Right renal cortex interstitium (tissue), 3 donors: Measurements from ENCODE around the gene RNMT. TPM values are rescaled to one million over a fixed set of nuclear protein-coding genes. Genes with fewer than 3 reads are reported as not detected.
"Not testable (repeated sequence)": the region's sequence is repeated elsewhere in the genome, so short reads cannot be mapped to it uniquely, and the experiment has no call there.

ENCODE experiments used
- DNase-seq, 3 donors: peaks; one replicate each; pipeline ENCODE4 v3.0.0-alpha.2; 2013; ENCODE audit warnings: low read depth in 3 of 3, low spot score in 2 of 3
- polyA plus RNA-seq, 3 donors: library from polyadenylated mRNA; unstranded; fragments of 120-200 nt; gene quantifications; one replicate each; pipeline ENCODE4 v1.2.1, GENCODE V29; 2013; ENCODE audit not compliant: insufficient read length in 3 of 3

The RNMT gene
- 10 to 100 TPM; 53.4 to 59.4 (median 57.3) TPM for polyA plus RNA-seq

GRCh38 chr18:13726232-13726971 lies at the start of gene RNMT, which contains the start of gene FAM210A:
TSS of gene RNMT (plus strand) at chr18:13726673. CDS start at chr18:13731518, 4,845 bp downstream.
TSS of gene FAM210A (minus strand) at chr18:13726558. CDS start at chr18:13682077, 44,481 bp downstream.
- peak; percentile 91 to 93 (median 92) for DNase-seq

DNA sequence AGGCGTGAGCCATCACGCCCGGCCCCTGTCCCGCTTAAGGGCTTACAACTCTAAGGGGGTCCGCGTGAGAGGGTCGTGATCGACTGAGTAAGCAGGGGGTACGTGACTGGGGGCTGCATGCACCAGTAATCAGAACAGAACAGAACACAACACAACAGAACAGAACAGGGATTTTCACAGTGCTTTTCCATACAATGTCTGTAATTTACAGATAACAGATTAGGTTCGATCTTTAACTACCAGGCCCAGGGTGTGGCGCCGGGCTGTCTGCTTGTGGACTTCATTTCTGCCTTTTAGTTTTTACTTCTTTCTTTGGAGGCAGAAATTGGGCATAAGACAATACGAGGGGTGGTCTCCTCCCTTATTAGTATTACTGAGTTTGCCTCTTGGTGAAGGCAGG lies 49.1 kb upstream of the RNMT start:
- DNase-seq, result not testable (repeated sequence)

GRCh38 chr18:13680612-13681011 lies 45.9 kb upstream of the RNMT start:
- peak in 1 of 3 donors; percentile 17 for DNase-seq

GRCh38 chr18:13681701-13682100 lies 44.8 kb upstream of the RNMT start:
- DNase-seq, result no peak

DNA sequence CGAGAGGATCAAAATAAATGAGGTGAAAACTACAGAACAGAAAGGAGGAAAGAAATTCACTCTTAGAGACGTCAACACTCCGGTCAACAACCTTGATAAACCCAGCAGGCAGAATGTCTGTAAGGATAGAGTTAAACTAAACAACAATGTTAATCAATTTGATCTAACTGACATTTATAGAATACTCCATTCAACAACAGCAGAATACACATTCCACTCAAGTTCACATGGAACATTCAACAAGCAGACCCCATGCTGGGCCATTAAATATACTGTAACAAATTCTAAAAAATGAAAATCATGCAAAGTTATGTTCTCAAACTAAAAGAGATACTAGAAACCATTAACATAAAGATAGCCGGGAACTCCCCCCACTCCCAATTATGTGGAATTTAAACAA lies 41.9 kb upstream of the RNMT start:
- DNase-seq, result no peak

DNA sequence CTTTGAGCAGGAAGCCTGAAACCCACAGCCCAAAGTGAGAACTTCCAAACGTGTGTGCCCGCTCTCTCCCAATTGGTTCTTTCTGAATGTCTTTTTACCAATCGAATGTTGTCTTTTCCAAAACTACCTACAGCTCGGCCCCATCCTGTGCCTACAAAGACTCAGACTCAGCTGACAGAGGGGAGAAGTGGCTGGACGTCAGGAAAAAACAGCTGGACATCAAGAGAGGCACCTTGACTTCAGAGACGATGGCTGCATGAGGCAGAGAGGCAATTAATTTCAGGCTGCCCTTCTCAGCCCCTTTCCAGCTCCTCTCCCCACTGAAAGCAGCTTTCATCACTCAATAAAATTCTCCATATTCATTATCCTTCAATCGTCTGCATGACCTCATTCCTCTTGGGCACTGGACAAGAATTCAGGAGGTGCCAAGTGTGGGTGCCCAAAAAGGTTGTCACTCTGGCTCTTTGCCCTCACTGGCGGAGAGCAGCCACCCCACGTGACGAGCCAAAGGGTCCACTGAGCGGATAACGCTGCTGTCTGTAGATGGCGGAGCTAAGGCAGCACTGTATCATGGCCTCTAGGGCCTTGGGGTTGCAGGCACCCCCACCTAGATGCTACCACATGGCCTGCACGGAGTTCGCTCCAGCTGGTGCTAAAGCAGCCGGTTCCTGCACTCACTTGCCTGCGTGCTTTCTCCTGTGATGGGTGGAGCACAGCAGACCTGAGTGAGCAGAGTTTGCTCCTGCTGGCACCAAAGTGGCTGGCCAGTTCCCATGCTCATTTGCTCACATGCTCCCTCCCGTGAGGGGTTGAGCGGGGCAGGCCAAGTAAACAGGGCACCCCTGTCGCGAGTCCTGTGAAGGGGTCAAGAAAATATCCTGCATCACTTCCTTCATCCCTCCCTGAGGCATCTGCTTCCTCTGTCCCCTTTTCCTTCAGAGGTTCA lies 38.0 kb upstream of the RNMT start:
- no peak for DNase-seq

GRCh38 chr18:13690060-13690459 lies 36.4 kb upstream of the RNMT start:
- not testable (repeated sequence) for DNase-seq

DNA sequence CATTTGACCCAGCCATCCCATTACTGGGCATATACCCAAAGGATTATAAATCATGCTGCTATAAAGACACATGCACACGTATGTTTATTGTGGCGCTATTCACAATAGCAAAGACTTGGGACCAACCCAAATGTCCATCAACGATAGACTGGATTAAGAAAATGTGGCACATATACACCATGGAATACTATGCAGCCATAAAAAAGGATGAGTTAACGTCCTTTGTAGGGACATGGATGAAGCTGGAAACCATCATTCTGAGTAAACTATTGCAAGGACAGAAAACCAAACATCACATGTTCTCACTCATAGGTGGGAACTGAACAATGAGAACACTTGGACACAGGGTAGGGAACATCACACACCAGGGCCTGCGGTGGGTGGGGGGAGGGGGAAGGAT lies 31.1 kb upstream of the RNMT start:
- not testable (repeated sequence) for DNase-seq

- no peak for DNase-seq
Measured at GRCh38 chr18:13696961-13697360, 29.5 kb upstream of the RNMT start.

DNA sequence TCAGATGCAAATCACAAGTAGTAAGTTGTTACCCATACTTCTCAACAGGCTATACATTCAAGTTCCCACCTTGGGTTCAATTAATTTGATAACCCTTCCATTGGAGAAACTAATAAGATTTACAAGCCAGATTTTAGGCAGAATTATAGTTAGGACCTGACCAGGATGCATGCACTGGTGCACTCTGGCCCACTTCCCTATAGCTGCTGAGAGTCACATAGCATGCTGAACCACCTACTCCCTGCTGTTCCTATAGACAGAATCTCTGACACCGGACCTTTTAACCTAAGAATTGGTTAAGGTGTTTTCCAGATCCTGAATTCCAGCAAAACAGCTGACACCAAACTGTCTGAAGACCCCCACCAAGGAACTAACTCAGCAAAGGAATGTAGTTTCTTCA lies 26.3 kb upstream of the RNMT start:
- DNase-seq, result no peak

DNA sequence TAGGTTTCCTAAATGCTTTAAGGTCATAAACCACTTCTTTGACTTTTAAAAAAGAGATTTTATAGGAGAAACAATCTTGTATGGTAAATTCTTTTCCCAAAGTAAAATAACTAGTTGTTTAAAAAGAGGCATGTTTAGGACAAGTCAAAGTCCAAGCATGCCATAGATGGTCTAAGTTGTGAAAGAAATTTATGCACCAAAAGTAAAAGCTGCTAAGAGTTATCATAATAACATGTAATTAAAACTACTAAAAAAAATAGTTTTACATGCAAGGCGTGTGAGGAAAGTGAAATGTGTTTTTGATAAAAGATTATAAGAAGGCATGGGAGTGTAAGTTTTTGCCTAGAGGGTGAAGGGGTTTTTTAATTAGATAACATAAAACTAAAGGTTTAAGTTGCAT lies 22.6 kb upstream of the RNMT start:
- DNase-seq, result no peak

GRCh38 chr18:13710414-13710831 lies 16.1 kb upstream of the RNMT start:
- DNase-seq, result no peak

DNA sequence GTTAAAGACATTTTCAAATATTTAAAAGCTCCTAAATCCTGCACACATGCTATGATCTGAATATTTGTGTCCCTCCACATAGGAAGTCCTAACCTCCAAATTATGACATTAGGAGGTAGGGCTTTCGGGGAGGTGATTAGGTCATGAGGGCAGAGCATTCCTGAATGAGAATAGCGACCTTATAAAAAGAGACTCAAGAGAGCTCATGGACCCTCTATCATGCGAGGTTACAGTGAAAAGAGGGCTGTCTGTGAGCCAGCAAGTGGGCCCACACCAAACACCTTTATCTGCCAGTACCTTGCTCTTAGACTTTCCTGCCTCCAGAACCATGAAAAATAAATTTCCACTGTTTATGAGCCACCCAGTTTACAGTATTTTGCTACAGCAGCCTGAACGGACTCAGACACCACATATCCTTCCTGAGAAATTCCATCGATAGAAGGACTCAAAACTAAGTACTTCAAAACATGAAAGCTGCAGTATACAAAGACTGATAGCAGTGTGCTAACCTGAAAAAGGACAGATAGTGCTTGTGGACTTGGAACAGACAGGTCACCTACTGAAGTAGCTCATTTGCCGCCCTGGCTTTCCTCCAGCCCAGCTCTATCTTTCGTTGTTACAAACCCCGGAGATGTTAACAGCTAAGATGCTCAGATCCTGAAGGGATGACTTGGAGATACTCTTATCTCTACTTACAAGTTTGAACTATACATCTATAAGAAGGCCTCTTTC lies 13.9 kb upstream of the RNMT start:
- DNase-seq, result no peak

DNA sequence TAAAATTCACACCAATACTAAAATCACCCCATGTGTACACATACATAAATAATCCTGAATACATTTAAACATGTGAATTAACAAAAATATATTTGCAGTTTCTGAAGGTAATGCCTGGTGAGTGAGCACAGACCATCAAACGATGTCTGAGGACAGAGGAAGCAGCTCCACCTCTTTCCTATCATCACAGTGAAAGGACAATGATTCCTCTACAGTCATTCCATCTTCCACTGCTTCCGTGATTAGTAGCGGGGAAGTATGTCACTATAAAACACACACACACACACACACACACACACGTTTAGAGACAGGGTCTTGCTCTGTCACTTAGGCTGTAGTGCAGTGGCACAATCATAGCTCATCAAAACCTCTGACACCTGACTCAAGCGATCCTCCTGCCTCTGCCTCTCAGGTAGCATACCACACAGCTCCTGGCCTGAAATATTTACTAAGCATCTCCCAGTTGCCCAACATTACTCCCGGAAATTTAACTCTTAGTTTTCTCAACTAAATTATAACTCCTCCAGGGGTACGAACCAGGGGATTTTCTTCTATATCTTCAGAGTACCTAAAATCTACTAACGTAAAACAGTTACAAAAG lies 12.9 kb upstream of the RNMT start:
- no peak for DNase-seq

DNA sequence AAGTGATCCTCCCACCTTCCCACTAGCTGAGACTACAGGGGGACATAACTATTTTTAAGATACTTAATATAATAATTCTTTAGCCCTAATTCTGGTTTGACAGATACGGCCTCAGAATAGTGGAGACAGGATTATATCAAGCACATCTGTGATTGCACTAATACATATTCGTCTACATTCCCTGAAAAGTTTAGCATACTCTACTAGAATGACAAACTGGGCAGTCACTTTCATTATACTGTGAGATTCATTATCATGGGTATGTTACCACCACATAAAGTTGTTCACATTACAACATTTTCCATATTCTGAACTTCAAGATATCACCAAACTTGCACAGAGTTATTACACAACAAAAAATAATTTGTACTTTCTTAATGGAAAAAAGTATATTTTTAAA lies 11.1 kb upstream of the RNMT start:
- DNase-seq, result no peak

DNA sequence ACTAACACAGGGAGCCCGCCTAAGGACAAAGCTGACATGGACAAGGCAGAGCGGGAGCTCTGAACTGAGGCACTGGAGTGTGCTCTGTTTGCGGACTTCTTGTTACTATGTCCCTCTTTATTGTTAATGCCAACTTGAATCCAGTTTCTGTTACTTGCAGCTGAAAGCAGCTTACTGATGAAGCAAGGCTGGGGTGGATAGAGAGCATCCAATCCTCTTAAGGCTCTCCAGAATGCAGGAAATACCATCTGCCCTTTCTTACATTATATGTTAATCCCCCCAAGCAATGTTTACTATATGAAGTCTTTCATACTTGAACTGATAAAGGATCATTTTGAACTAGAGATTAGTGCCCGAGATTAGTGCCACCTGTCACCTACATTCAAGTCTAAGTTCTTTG lies 9.6 kb upstream of the RNMT start:
- no peak for DNase-seq

DNA sequence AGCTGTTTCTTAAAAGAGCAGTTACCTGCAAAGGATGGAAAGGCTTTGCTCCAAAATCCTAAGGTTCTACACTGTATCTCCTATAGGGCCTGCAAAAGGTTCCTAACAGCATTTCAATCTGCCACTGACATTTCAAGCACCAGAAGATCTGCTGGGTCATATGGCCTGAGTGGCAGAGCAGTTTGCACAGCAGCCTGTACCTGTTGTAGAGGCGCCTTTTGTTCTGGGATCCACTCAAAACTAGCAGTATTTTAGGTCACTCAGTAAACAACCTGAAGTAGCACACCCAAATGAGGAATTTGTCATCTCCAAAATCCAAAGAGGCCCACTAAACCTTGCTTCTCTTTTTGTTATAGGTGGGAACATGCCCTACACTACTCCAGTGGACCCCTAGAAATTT lies 6.3 kb upstream of the RNMT start:
- DNase-seq, result no peak

DNA sequence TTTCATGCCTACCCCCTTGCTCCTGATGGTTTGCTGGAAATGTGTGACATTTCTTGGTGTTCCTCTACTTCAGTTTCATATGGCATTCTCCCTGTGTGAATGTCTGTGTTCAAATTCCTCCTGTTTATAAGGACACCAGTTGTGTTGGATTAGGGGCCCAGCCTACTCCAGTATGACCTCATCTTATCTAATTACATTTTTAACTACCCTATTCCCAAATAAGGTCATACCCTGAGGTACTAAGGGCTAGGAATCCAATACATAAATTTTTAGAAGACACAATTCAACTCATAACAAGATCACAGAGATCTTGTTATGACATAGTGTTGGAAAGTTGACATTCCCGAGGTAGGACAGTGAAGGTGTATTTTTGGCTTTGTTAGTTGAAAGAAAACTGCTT lies 5.6 kb upstream of the RNMT start:
- DNase-seq, result no peak

GRCh38 chr18:13725566-13726231 lies 774 bp upstream of the RNMT start:
- no peak for DNase-seq

DNA sequence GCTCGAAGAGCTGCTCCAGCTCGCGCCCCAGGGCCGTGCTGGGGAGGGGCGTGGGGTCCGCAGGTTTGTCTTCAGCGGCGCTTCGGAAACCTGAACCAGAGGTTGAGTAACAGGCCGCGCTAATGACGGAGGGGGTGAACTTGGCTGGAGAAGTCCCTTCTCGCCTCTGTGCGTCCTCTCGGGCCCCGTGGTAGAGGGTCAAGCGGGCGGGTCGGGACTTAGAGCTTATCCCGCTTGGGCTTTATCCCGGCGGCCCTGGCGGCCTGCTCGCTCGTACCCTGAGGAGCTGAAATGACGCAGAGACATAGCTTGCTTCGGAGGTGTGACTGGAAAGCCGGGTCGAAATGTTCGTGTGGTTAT lies 479 bp downstream of the RNMT start:
- peak in 1 of 3 donors; percentile 16 for DNase-seq
